HepG2 (cell line): ENCODE data around the gene MLLT10. TPM values are rescaled to one million over a fixed set of nuclear protein-coding genes. Genes with fewer than 3 reads are reported as not detected.
A peak's percentile ranks its signal among the peaks of the same experiment; 100 is the strongest.

Experiments used
- ATAC-seq: fragments of 200-7000 bp; cut with Tn5 transposase; 3 replicates; pipeline ENCODE4 v1.9.1; 2020; ENCODE audit warnings: mild to moderate bottlenecking, moderate library complexity
- BruUV-seq: library from RNA; stranded (reverse); fragments of 400-500 nt; replicated peaks from 2 replicates; lab custom pipeline; 2021; lab: Mats Ljungman, UMichigan
- CTCF ChIA-PET: fragments of 300-600 bp; formaldehyde crosslinking; extraction: SDS; loops from one replicate; lab custom pipeline; 2021; ENCODE audit warnings: low total read pairs, inconsistent platforms, low intra/inter-chr PET ratio; lab: Yijun Ruan, JAX
- POLR2A ChIA-PET: fragments of 350-600 bp; sonication (Branson Sonifier 250); formaldehyde crosslinking; loops from one replicate; lab custom pipeline; 2020; ENCODE audit warnings: antibody characterized with exemption, inconsistent platforms; lab: Yijun Ruan, JAX
- DNase-seq: peaks from one replicate; pipeline ENCODE4 v3.0.0-alpha.2; 2015; ENCODE audit warnings: low spot score
- FAIRE-seq: peaks from 3 replicates; lab custom pipeline; 2011; peaks lifted over from hg19 to GRCh38; lab: Jason Lieb, UNC
- H2AFZ ChIP-seq: one replicate; pipeline ENCODE4 v1.6.1; 2011; ENCODE audit warnings: low read length, inconsistent platforms
- H3K27ac ChIP-seq: fragments of 300-600 bp; 3 replicates; pipeline ENCODE4 v1.8.0; 2011; ENCODE audit warnings: mixed run types, mild to moderate bottlenecking, mixed read lengths, low read length, inconsistent platforms; ENCODE audit not compliant: insufficient read depth; ENCODE audit errors: extremely low read length
- H3K27me3 ChIP-seq, 2 experiments: fragments of 200-600 bp in 1 of 2; 2 replicates in 1 of 2; 3 replicates in 1 of 2; pipeline versions ENCODE4 v1.6.0 to v1.8.0; 2011; ENCODE audit warnings: low read length in 2 of 2, mild to moderate bottlenecking in 2 of 2, moderate library complexity in 2 of 2, inconsistent platforms in 1 of 2; ENCODE audit not compliant: insufficient read depth in 2 of 2, control insufficient read depth in 1 of 2
- H3K36me3 ChIP-seq, 2 experiments: fragments of 200-600 bp in 1 of 2; replicated peaks in 1 of 2; 2 replicates in 1 of 2; 3 replicates in 1 of 2; pipeline versions ENCODE4 v1.5.1 to v1.8.0; 2011; ENCODE audit warnings: low read length in 2 of 2, inconsistent platforms in 1 of 2; ENCODE audit not compliant: insufficient read depth in 2 of 2, control insufficient read depth in 1 of 2
- H3K4me1 ChIP-seq: 2 replicates; pipeline ENCODE4 v1.5.1; 2012; ENCODE audit warnings: low read length, inconsistent platforms; ENCODE audit not compliant: insufficient read depth
- H3K4me2 ChIP-seq: 2 replicates; pipeline ENCODE4 v1.6.0; 2011; ENCODE audit warnings: low read depth, low read length, inconsistent platforms
- H3K4me3 ChIP-seq, 3 experiments: fragments of 200-600 bp in 1 of 3; sonication (generic), shearing (Covaris generic) in 1 of 3; replicated peaks in 1 of 3; 2 replicates each; pipeline ENCODE4 v1.5.1; 2011 to 2016; ENCODE audit warnings: low read length in 3 of 3, inconsistent platforms in 2 of 3, low read depth in 2 of 3, mild to moderate bottlenecking in 2 of 3, control low read depth in 1 of 3, mixed read lengths in 1 of 3; ENCODE audit not compliant: insufficient read depth in 1 of 3
- H3K79me2 ChIP-seq: one replicate; pipeline ENCODE4 v1.6.1; 2011; ENCODE audit warnings: low read length, inconsistent platforms; ENCODE audit not compliant: insufficient read depth
- H3K9ac ChIP-seq: 2 replicates; pipeline ENCODE4 v1.6.0; 2011; ENCODE audit warnings: mild to moderate bottlenecking, low read depth, low read length, inconsistent platforms; ENCODE audit not compliant: insufficient read depth
- H3K9me3 ChIP-seq: 2 replicates; pipeline ENCODE4 v1.5.1; 2012; ENCODE audit warnings: mild to moderate bottlenecking, low read length
- H4K20me1 ChIP-seq: 2 replicates; pipeline ENCODE4 v1.6.0; 2011; ENCODE audit warnings: inconsistent platforms, mild to moderate bottlenecking, low read length, moderate library complexity; ENCODE audit not compliant: insufficient read depth
- BATF2 ChIP-seq: sonication (generic); formaldehyde crosslinking; IDR thresholded peaks from 2 replicates; pipeline ENCODE4 v1.8.0; 2022; ENCODE audit warnings: mild to moderate bottlenecking, missing genetic modification reagents, moderate library complexity
- CREB1 ChIP-seq, 2 experiments: fragments of 450-650 bp in 1 of 2; IDR thresholded peaks; 2 replicates each; pipeline ENCODE4 v1.6.1; 2016 to 2017; ENCODE audit warnings: control low read depth in 1 of 2, mild to moderate bottlenecking in 1 of 2, missing compliant biosample characterization in 1 of 2, missing genetic modification characterization in 1 of 2
- FOXA1 ChIP-seq, 2 experiments: fragments of 450-650 bp in 1 of 2; sonication (generic) in 1 of 2; formaldehyde crosslinking in 1 of 2; IDR thresholded peaks; 2 replicates each; pipeline versions ENCODE4 v1.4.0 to v1.6.1; 2016 to 2020; ENCODE audit warnings: missing genetic modification reagents in 1 of 2
- HOXA7 ChIP-seq: sonication (generic); formaldehyde crosslinking; IDR thresholded peaks from 2 replicates; pipeline ENCODE4 v1.8.1; 2022; ENCODE audit warnings: mild to moderate bottlenecking, missing genetic modification reagents, moderate library complexity
- NFE2 ChIP-seq: sonication (generic); formaldehyde crosslinking; IDR thresholded peaks from 2 replicates; pipeline ENCODE4 v1.4.0; 2020; ENCODE audit warnings: missing genetic modification reagents
- RFXANK ChIP-seq: IDR thresholded peaks from 2 replicates; pipeline ENCODE4 v1.6.1; 2016
- SIX1 ChIP-seq: sonication (generic); formaldehyde crosslinking; IDR thresholded peaks from 2 replicates; pipeline ENCODE4 v1.4.0; 2020; ENCODE audit warnings: missing genetic modification reagents, borderline replicate concordance
- WGBS: methylation state at CpG from one replicate; pipeline ENCODE4 v1.1.6; 2017; ENCODE audit warnings: low lambda C conversion rate; 5-methylcytosine and 5-hydroxymethylcytosine counted together
- in situ Hi-C: cut with HindIII; loops from 2 replicates; pipeline ENCODE4 v1.10.0; 2017; ENCODE audit warnings: low pct_unique_long_range_greater_than_20kb; ENCODE audit not compliant: extremely low pct_ligation_motif_present
- intact Hi-C: fragments of 100-400 bp; cut with micrococcal nuclease; formaldehyde crosslinking; loops from one replicate; pipeline ENCODE4 v1.10.0; 2022; ENCODE audit not compliant: unreplicated experiment
- polyA plus RNA-seq, 8 experiments: library from polyadenylated mRNA; depleted of rRNA in 3 of 8; stranded (reverse) in 7 of 8; unstranded in 1 of 8; fragments of >200 nt; fragmentation: Illumina TruSeq in 4 of 8; extraction: Trizol in 4 of 8; gene quantifications; 2 replicates each; pipeline versions ENCODE4 v1.2.1 to v1.2.3, GENCODE V29; 2011 to 2016; ENCODE audit warnings: low read depth in 4 of 8, missing spikeins in 1 of 8, mixed read lengths in 1 of 8; ENCODE audit not compliant: insufficient read depth in 1 of 8
- total RNA-seq, 5 experiments: library from RNA; depleted of rRNA; stranded (reverse); fragments of >200 nt; fragmentation: Illumina TruSeq; extraction: Trizol; gene quantifications; 2 replicates each; pipeline ENCODE4 v1.2.3, GENCODE V29; 2016; ENCODE audit warnings: low read depth in 1 of 5
- TF ChIP-seq, protein P1 (sequence below): sonication (generic); formaldehyde crosslinking; IDR thresholded peaks from 2 replicates; pipeline ENCODE4 v1.8.1; 2022; ENCODE audit warnings: mild to moderate bottlenecking, missing genetic modification reagents
- TF ChIP-seq, protein P2 (sequence below): sonication (generic); formaldehyde crosslinking; IDR thresholded peaks from 2 replicates; pipeline ENCODE4 v1.4.0; 2020; ENCODE audit warnings: missing genetic modification reagents
- TF ChIP-seq, protein P3 (sequence below): sonication (generic); formaldehyde crosslinking; IDR thresholded peaks from 2 replicates; pipeline ENCODE4 v1.5.0; 2020; ENCODE audit warnings: mild to moderate bottlenecking, missing genetic modification reagents, borderline replicate concordance

MLLT10 gene
- total and polyA plus RNA-seq, 2 of the 13 experiments (the other 11 are each of a cell fraction or from before 2014, with no cell fraction given), result 51.3 to 84.1 TPM

DNA sequence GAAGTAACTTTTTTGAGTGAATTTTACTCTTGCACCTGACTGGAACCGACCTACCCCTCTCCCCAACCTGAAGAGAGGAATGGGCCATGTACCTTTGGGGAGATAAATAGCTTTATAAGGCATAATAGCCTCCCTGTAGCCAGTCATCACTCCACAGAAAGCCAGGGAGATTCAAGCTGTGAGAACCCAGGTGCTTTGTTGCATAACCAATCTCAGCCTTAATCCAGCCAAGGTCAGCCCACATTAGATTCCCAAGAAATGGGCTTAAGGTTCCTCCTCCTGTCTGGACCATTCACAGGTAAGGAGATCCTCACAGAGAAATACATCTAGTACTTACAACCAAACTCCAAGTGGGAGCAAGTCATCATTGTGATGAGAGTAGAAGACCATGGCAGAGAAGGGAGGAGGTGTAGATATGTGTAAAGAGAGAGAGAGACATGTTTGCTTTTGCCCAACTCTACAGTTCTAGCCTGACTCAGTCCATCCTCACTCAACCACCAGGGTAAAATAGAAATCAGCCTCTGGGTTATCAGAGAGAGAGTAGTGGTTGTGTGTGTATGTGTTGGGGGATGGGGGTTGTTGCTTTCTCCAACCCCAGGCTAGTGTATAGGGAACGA lies 32.2 kb upstream of the MLLT10 start (continued):
- TF ChIP-seq BATF2 (CRISPR knock-in tag) (0 out of 2 replicates have a peak, but pooled peaks have one; percentile 30), NFE2 (CRISPR knock-in tag) (no peak), RFXANK (CRISPR knock-in tag) (no peak), FOXA1 (IDR thresholded peaks at IDR 0.05) (no peak), FOXA1 (CRISPR knock-in tag; IDR thresholded peaks at IDR 0.05) (peak; percentile 61; the same call in 1 of the 2 replicates), SIX1 (CRISPR knock-in tag) (no peak), HOXA7 (0 out of 2 replicates have a peak, but pooled peaks have one; percentile 47)
- TF ChIP-seq, protein P1, sequence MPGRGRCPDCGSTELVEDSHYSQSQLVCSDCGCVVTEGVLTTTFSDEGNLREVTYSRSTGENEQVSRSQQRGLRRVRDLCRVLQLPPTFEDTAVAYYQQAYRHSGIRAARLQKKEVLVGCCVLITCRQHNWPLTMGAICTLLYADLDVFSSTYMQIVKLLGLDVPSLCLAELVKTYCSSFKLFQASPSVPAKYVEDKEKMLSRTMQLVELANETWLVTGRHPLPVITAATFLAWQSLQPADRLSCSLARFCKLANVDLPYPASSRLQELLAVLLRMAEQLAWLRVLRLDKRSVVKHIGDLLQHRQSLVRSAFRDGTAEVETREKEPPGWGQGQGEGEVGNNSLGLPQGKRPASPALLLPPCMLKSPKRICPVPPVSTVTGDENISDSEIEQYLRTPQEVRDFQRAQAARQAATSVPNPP, result 0 out of 2 replicates have a peak, but pooled peaks have one; percentile 34

GRCh38 chr10:21502348-21502740 lies 31.7 kb upstream of the MLLT10 start:
- Histone ChIP-seq H3K4me1 (peaks cover 92% of the 10 kb centered on the region), H3K36me3 (no peaks in the 10 kb centered on the region), H3K9ac (no peak overlapping the region; the same call in 1 of the 2 replicates), H3K9me3 (no peaks in the 10 kb centered on the region), H3K4me3 (no peak overlapping the region), H3K27ac (no peak overlapping the region), H3K27me3 (no peaks in the 10 kb centered on the region), H2AFZ (no peak overlapping the region), H4K20me1 (no peaks in the 10 kb centered on the region), H3K79me2 (no peaks in the 10 kb centered on the region), H3K4me2 (0 out of 2 replicates have a peak overlapping the region, but pooled peaks have one; percentile 12)
- intact Hi-C loops (no loop called here), in situ Hi-C loops (loop anchor here (25.0 kb wide), 1 partner anchor 810 kb away; the partner anchor contains the start of genes BMI1 and COMMD3)
- ChIA-PET POLR2A (interaction anchor here (2.0 kb wide), 1 partner anchor 24 kb away, joined by 9 read pairs; the partner anchor contains the start of gene SKIDA1), CTCF (no interaction called here)
- TF ChIP-seq, protein P2, sequence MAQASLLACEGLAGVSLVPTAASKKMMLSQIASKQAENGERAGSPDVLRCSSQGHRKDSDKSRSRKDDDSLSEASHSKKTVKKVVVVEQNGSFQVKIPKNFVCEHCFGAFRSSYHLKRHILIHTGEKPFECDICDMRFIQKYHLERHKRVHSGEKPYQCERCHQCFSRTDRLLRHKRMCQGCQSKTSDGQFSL (CRISPR knock-in tag), result no peak
- no peak for TF ChIP-seq CREB1 (IDR thresholded peaks at IDR 0.05)
- 0 out of 2 replicates have a peak, but pooled peaks have one; percentile 3 for TF ChIP-seq CREB1 (CRISPR knock-in tag; IDR thresholded peaks at IDR 0.05)
- TF ChIP-seq, protein P3, sequence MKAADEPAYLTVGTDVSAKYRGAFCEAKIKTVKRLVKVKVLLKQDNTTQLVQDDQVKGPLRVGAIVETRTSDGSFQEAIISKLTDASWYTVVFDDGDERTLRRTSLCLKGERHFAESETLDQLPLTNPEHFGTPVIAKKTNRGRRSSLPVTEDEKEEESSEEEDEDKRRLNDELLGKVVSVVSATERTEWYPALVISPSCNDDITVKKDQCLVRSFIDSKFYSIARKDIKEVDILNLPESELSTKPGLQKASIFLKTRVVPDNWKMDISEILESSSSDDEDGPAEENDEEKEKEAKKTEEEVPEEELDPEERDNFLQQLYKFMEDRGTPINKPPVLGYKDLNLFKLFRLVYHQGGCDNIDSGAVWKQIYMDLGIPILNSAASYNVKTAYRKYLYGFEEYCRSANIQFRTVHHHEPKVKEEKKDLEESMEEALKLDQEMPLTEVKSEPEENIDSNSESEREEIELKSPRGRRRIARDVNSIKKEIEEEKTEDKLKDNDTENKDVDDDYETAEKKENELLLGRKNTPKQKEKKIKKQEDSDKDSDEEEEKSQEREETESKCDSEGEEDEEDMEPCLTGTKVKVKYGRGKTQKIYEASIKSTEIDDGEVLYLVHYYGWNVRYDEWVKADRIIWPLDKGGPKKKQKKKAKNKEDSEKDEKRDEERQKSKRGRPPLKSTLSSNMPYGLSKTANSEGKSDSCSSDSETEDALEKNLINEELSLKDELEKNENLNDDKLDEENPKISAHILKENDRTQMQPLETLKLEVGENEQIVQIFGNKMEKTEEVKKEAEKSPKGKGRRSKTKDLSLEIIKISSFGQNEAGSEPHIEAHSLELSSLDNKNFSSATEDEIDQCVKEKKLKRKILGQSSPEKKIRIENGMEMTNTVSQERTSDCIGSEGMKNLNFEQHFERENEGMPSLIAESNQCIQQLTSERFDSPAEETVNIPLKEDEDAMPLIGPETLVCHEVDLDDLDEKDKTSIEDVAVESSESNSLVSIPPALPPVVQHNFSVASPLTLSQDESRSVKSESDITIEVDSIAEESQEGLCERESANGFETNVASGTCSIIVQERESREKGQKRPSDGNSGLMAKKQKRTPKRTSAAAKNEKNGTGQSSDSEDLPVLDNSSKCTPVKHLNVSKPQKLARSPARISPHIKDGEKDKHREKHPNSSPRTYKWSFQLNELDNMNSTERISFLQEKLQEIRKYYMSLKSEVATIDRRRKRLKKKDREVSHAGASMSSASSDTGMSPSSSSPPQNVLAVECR, result 0 out of 2 replicates have a peak, but pooled peaks have one; percentile 12
- no TSS peak for BruUV-seq
- FAIRE-seq (no peak), ATAC-seq (no peak), DNase-seq (no peak)
- 74% methylated on average over 3 of the region's 3 CpGs for WGBS
